C1 segment of cervical spinal cord (tissue), 14 donors: ENCODE results near the gene KPNB1.

Experiments used
- DNase-seq, 14 donors: peaks; one replicate each; lab custom pipeline; 2025; lab: John Stamatoyannopoulos, UW

The KPNB1 gene

DNA sequence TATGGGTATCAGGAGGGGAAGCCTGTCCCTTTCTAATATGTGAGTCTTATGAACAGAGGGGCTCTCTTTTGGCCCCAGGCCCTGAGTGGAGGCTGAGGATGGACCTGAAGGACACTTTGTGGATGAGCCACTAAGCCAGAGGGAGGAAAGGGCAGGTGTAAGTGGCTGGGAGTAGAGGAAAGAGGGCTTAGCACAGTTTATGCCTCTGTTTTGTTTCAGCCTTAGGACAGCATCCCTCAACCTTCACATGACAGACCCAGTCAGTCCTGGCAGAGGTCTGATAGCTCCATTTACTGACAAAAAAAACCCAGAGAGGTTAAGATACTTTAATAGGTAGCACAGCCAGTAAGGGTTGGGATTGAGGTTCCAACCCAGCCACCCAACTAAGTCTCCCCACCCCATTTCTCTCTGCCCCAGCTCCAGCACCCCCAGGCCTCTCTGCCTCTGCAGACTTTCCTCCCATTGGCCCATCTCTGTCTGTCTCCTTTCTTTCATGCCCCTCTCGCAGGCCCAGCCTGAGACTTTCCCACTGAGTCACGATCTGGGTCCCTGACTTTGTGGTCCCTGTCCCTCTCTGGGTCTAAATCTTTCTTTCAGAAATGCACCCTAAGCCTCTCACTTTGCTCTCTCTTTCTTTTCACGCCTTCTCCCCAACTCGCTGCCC is 78.6 kb downstream of the KPNB1 start:
- DNase-seq = no peak

DNA sequence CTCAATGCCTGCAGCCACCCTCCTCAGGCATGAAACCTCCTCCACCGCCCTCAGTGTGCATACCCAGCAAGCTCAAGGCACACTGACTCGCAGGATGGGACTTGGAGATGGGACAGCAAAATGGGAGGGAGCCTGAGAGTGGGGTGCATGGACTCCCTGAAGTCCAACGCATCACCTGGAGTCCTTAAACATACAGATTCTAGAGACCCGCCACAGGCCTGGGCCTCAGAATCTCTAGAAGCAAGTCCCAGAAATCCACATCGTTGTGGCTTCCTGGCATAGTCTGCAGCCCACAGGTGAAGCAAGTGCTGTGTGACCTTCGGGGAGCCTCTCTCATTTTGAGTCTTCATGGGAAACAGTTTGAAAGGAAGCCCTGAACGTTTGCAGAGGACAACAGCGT is 79.8 kb downstream of the KPNB1 start:
- no peak for DNase-seq

DNA sequence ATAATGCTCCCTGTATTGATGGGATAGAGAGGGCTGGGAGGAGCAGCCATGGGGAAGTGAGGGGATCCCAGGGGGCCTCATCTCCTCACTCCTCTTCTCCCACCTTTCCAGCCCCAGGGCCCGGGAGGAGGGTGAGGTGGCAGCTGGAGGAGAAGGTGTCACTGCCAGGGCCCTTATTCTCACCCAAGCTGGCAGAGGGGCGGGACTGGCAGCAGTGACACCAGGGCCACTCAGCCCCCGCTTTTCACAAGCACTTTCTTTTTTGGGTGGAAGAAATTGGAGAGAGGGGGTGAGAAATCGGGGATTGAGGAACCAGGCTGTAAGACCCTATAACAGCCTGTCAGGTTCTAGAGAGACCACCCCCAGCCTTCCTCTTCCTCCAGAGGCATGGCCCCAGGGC is 81.0 kb downstream of the KPNB1 start:
- DNase-seq = no peak

DNA sequence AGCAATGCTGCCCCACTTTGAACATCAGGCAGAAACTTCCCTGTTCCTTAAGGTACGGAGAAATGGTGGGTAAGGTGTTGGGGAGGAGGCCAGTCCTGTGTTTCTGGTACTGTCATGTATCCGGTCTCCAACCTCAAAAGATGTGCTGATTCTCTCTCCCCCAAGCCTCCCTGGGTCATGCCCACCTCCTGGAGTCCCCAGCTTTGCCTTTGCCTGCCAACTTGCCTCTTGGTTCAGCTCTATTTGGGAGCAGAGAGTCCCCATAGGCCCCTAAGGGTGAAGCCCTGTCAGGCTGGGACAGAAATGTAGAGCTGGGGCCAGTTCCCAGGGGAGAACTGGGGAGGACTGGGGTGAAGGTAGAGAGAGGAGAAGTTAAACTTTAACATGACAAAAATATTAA is 81.7 kb downstream of the KPNB1 start:
- no peak for DNase-seq

DNA sequence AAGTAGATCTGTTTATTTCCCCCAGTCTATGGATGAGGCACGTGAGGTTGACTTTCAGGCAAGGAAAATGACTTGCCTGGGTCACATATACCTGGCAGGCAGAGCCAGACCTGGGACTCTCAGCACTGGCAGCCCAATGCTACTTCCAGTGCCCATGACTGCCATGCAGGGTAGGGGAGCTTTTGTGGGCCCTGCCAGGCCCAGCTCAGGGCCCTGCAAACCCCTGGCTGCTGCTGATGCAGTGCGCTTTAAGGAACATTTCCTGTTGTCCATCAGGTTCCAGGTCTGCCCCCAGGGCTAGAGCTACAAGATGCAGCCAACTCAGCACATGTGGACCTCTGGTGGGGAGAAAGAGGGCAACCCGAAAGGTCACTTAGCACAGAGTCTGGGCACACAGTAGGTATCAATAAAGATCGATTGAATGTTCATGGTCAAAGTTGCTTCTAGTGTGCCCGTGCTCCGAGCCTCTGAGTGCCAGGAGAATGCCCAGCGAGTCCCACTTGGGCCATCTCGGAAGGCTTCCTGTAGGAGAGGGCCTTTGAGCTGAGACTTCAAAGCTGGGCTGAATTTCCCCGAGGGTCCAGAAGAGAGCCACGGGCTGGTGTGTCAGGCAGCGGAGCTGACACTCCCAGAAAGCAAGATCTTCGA is 82.8 kb downstream of the KPNB1 start:
- no peak for DNase-seq

DNA sequence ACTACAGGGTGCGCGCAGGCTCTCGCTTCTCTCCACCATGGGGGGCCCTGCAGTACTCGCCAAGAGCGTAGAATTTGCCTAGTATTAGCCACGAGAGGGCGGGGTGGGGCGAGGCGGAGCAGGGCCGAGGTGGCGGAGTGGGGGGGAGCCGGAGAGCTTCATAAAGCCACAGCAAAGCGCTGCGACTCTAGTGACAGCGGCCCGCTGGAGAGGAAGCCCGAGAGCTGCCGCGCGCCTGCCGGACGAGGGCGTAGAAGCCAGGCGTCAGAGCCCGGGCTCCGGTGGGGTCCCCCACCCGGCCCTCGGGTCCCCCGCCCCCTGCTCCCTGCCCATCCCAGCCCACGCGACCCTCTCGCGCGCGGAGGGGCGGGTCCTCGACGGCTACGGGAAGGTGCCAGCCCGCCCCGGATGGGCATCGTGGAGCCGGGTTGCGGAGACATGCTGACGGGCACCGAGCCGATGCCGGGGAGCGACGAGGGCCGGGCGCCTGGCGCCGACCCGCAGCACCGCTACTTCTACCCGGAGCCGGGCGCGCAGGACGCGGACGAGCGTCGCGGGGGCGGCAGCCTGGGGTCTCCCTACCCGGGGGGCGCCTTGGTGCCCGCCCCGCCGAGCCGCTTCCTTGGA is 83.4 kb downstream of the KPNB1 start, which contains the start of gene TBX21:
Gene TBX21, plus strand, starts transcription at position 190 of the 627 bp plus-strand sequence. Its CDS starts 219 bp downstream, at position 409.
- DNase-seq = no peak

DNA sequence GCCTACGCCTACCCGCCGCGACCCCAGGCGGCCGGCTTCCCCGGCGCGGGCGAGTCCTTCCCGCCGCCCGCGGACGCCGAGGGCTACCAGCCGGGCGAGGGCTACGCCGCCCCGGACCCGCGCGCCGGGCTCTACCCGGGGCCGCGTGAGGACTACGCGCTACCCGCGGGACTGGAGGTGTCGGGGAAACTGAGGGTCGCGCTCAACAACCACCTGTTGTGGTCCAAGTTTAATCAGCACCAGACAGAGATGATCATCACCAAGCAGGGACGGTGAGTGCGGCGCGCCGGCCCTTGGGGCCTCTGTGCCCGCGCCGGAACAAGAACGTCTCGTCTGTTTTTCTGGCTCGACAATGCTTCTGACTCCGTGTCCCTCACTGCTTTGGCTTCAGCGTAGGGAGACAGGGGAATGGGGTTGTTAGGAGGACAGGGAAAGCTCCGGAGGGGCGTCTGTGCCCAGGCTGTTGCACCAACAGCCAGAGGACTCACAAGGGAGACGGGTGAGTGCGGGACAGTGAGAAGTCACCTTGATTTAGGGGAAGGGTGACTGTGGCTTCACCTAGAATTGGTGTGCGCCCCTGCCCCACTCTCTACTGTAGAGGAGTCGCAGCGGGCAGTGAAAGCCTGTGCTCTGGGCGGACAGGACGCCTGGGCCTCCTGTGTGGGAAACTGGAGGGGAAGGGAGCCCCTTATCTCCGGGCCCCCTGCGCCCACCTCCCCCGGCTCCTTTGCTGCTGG is 84.1 kb downstream of the KPNB1 start:
- no peak for DNase-seq

DNA sequence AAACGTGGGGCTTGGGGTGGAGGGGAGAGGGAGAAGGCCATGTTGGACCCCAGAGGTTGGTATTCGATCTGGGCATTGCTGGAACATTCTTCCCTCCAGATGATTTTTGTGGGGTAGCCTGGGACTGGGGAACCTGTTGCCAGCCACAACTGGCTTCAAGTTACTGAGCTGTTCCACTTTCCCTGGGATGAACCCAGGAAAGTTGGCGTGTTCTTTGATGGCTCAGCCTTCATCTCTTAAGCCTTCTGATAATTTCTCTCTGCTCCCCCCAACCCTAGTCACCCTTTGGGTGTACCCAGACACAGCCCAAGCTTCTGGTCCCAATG is 85.4 kb downstream of the KPNB1 start:
- no peak for DNase-seq
